Stimulated activated naive CD4-positive, alpha-beta T cell (primary cell): ENCODE results near the gene DHX15.
"Not testable (repeated sequence)": the region's sequence is repeated elsewhere in the genome, so short reads cannot be mapped to it uniquely, and the experiment has no call there.

Experiments used
- DNase-seq, 6 experiments: peaks; one replicate each; lab custom pipeline; 2025; lab: John Stamatoyannopoulos, UW

Gene DHX15

DNA sequence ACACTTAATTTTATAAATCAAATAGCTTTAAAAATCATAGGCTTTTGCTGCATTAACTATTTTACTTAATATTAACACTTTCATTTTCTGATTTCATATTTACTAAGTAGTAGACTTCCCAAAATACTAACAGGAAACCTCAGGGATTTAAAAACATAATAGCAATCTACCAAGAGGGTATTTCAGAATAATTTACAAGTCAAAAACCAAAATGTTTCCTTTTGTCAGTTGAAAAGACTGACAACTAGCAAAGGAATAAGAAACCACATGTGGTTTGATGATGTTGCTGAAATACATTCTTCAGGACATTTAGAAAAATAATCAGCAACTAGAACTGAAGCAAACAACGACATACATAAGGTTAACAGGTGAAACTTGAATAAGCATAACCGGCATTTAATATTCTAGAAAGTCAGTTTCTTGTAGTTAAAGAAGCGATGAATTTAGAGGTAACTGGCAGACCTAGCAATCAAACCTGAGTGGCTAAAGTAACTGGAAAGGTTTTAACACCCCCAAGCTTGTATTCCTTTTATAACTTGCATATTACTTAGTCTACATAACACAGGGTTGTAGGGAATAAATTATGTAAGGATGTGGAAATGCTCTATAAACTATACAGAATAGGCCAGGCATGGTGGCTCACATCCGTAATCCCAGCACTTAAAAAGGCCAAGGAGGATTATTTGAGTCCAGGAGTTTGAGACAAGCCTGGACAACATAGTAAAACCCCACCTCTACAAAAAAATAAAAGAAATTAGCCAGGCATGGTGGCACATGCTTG is 40.0 kb downstream of the DHX15 start:
- no peak for DNase-seq

DNA sequence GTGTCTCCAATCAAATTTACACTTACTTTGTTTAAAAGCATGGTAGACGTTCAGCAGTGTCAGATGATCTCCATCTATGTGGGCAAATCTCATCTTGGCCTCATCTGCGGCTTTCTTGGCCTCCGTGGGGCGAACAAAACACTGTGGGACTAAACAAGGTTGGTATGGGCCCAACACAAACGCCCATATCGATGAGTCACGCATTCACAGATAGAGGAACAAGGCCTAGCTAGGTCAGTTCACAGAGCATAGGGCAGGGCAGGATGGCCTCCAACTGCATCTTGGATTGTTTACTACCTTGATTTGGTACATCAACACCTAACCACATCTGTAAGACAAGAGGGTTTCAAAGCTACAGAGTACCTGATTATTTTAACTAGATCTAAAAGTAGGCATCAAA is 47.3 kb downstream of the DHX15 start:
- no peak for DNase-seq

DNA sequence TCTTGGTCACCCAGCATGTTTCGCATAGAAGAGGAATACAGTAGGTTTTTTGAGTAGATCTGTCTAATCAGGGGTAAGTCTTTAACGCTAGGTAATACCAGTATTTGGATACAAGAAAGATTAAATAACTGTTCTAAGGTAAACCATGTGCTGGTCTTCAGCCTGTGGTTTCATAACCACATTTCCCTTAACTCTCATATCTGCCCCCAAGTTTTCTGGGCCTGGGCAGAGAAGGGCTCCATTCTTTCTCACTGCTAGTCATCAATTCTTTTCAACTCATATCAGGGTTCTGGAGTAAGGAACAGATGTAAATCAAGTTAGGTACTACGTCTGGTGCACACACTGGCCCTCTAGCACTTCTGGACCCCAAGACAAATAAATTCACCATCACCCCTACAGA is 49.0 kb downstream of the DHX15 start:
- no peak for DNase-seq

DNA sequence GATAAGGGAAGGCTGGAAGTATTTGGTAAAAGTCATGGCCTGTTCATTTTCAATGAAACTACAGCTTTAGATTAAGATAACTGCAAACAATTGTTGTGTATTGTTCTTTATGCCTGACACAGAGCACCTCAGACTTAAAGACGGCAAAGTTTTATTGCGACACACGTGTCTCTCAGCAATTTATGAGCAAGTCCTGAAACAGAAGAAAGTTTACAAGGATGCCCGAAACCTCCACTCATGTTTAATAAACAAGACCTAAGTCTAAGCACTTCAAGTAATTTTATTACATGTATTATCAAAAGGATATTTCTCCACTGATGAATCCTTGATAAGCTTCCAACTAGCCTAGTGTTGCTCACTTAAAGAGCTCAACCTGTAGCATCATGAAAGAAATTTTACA is 51.0 kb downstream of the DHX15 start:
- DNase-seq: no peak

DNA sequence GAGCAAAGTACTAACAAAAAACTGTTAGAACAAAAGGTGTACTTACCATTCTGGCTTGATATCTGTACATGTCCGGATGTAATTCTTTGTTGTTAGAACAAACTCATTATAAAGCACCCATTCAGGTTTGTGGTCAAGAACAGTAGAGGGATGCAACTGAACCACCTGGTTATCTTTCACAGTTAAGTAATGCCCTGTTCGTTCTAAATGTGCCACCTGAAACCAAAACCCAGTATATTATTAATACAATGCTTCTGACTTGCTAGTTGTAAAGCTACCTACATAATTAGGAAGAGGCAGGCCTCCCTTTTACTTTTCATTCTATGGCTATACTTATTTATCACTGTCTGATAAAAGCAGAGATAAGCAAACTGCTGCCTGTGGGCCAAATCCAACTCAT is 54.8 kb downstream of the DHX15 start:
- DNase-seq: no peak

DNA sequence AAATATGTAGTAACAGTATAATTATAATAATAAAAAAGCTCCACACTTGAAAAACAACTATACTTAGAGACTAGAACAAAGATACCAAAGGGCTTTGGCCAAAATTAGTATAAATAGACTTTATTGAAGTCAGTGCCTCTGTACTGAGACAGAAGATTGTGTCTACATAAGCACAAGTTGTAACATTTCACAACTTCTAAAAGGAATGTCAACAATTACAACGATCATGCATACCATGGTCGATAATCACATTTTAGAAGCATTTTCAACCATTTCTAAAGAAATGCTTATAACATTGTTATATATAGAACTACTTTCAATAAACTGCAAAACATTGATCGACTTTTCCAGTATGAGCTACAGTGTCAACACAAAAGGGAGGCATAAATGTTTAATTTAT is 57.0 kb downstream of the DHX15 start:
- no peak for DNase-seq

DNA sequence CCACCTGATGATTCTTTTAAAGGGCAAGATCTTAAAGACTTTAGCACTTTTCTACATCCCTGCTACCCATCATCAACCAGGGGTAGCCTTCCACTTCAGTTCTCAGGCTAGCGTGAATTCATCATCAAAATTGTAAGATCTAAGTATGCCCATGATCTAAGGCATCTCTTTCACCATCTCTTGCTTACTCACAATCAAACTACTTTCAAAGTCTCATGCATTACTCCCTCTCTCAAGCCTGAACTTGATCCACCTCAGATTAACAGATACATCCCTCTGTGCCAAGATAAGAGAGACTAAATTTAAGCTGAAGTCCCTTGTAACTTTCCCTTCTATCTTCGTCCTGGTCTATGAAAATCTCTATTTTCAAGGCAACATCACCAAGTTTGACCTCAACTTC is 62.8 kb downstream of the DHX15 start:
- DNase-seq: no peak

DNA sequence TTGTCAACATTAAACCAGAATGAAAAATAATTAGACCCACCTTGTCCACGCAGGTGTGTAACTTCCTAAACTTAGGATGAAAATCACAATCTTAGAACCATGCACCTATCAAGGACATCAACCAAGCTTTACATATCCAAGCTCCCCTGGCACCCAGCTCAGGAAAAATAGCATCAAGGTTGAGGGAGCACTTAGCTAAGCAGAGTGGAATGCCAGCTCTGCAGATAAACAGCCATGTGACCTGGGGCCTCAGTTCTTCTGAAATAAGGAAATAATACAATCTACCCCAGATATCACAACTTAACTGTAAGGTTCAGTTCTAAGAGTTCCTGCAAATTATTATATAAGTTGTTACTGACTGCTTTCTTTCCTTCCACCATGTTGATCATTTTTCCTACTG is 64.7 kb downstream of the DHX15 start:
- no peak for DNase-seq

DNA sequence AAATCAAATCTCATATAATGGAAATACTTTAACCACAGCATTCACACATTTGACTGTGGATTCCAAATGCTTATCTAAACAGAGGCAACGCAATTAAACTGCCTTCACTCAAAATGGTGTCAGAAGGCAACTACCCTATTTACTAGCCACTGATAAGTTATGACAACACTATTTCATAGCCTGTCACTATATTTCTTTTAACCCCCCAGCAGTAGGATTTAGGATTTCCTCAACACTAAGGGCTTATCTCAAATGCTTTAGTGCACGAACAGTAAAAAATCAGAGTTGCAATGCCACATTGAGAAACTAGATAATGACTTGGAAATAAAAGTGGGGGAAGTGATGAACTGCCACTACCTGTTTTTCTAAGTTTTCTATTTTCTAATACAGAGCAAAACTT is 66.7 kb downstream of the DHX15 start:
- DNase-seq: no peak

DNA sequence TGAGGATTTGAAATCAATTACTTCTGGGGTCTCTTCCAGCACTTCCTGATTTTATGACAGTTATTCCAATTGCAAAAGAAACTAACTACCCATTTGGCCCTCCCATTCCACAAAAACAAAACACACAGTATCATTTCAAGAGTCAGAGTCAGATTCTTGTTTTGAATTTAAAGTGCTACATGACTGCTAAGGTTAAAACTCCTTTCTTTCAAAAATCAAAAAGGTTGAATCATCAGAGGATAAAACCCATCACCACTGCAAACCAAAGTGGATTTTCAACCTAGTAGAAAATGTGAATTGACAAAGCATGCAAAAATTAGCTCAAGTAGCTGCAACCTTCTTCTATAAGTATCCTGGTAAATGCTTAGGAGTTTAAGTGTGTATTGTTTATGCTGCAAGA is 67.4 kb downstream of the DHX15 start:
- no peak for DNase-seq

DNA sequence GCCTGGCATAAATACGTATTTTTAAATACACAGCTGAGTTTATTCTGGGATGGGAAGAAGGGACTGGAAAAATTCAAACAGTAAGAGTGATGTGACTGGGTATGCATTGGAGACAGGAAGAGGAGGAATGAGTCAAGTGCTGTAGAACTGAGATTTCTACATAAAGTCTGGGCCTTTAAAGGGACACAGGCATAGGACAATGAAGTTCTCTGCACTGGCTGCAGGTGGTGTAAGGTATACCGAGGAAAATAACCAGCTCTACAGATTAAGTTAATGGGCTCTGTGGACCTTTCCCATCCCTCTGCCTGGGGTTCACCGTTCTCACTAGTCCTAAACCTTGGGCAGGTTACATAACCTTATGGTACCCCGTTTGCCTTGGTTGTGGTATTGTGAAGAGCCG is 68.7 kb downstream of the DHX15 start:
- no peak for DNase-seq

DNA sequence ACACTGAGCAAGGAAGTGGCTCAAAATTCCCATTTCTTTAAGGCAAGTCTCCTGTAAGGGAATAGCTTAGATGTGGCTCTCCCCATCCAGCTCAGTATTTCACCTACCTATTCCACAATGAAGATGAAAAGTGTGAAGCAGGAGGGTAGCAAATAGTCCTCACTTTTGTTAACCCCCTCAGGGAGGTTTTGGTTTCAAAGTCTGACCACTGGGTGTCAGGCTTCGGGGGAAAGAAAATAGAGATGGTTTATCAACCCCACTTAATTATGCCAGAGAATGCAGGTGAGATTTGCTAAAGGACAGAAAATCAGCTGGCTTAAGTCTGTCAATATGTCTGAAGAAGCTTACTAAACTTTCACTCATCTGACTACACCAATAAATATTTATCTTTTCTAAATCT is 69.5 kb downstream of the DHX15 start:
- no peak for DNase-seq

DNA sequence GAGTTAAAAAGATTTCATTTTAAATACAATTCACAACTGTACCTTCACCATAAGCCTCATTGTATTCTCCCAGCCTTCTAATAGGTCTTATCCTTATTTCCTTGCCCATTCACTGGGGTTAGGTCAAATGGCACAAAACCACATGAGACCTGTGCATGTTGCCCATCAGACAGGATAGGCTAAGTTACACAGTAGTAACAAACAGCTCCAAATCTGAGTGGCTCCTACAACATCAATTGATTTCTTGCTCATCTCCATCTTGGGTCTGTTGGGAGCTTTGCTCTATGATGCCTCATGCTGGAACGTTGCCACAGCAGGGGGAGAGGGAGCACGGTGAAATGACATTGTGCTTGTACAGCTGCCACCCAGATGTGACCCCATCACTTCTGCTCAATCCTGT is 70.6 kb downstream of the DHX15 start:
- no peak for DNase-seq

DNA sequence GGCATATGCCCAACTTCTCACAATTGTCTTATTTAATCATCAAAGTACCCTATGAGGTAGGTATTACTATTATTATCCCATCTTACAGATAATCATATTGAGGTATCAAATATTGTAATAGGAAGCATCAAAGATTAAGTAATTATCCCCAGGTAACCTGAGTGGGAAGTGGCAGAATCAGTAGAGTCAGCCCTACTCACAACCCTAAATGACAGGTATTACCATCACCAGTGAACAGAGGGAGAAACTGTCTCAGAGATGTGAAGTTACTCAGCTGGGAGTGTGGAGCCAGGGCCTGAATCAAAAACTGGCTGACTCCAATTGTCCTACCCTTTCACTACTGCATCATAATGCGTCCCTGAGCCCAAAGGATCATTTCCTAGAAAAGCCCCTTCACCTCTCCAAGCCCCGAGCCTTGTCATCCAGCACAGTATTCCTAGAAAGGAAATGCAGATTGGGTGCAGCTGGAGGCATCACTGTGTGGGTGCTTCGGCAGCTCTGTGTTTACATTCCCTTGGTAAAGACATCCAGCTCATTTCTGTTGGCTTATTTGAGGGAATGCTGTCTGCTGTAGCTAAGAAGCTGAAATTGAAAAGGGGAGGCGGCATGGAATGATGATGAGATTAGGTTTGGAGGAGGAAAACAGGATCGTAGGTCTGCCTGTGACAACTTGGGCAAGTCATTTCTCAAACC is 72.8 kb downstream of the DHX15 start:
- DNase-seq: no peak

DNA sequence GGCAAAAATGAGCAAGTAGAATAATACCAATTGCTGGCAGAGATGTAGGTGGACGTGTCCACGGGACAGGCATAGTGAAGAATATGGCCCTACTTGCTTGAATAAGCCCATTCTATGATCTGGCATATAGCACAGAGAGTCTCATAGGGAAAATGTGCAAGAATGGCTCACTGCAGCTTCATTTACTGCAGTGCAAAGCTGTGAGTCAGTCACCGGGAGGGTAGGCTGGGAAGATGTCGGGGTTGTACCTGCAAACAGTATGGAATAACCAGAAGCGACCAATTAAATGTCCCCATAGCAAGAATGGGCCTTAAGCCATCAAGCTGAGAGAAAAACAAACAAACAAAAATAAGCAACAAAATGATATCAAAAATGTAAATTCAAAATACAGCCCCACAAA is 74.3 kb downstream of the DHX15 start:
- no peak for DNase-seq

DNA sequence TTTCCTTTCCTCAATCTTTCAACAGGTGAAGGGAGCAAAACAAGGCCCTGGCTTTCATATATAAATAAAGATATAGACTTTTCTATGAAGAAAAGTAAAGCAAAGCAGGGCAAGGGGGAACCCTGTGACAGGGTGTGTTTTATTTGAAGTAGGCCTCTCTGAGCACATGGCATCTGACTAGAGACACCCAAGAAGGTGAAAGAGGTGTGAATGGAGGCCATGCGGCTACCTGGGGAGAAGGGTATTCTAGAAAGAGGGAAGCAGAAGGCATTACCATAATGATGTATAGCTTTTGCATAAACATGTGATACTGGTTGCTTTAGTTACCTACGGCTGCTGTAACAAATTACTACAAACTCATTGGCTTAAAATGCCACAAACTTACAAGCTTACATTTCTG is 75.8 kb downstream of the DHX15 start:
- no peak for DNase-seq

DNA sequence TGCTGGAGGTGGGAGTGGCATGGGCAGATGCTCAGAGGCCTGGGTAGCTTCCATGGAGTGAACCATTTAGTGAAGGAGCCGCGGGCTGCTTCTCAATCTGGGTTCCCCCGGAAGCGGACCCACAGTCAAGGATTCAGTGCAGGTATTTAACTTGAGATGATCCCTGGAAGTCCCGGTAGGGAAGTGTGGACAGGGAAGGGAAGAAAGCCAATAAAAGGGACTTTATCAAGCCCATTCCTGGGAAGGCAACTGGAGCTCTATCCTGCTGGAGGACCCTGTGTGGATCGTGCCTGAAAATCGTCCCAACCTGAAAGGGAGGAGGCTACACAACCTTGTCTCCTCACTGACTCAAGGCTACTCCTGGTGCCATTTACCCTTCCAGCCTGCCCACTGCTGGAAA is 76.9 kb downstream of the DHX15 start:
- DNase-seq: no peak

DNA sequence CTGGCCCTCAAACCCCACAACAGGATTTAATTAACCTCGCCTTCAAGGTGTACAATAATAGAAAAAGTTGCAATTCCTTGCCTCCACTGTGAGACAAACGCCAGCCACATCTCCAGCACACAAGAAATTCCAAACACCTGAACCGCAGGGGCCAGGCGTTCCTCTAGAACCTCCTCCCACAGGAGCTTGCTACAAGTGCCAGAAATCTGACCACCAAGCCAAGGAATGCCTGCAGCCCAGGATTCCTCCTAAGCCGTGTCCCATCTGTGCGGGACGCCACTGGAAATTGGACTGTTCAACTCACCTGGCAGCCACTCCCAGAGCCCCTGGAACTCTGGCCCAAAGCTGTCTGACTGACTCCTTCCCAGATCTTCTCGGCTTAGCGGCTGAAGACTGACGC is 81.3 kb downstream of the DHX15 start:
- DNase-seq: not testable (repeated sequence)

DNA sequence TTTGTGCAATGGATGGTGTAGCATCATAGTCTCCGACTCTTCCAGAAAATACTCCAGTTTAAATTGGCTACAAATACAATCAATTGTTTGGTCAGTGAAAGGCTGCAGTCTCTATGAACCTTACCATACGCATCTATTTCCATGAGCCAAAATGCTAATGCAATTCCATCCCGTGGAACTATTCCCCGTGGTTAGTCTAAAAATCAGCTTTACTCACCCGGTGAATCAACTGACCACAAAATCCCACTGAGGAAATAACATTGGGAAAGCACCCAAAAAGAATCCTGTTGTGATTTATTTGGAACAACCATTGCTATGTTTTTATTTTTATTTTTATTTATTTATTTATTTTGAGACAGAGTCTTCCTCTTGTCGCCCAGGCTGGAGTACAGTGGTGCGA is 87.1 kb downstream of the DHX15 start:
- no peak for DNase-seq

DNA sequence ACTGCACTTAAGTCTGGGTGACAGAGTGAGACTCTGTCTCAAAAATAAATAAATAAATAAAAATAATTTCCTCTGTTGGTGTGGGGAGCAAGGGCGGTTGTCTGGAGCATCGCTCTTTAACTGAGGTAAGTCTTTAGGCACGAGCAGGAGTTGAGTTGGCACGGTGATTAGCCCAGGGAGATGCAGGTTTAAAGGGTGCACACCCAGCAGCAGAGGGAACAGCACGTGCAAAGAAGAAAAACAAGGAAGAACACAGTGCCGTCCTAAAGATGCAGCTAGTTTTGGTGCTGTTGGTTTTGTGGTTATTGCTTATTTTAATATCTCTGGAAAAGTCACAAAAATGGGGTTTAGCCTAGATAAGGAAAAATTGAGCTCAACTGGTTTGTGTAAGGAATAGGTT is 87.8 kb downstream of the DHX15 start:
- no peak for DNase-seq

DNA sequence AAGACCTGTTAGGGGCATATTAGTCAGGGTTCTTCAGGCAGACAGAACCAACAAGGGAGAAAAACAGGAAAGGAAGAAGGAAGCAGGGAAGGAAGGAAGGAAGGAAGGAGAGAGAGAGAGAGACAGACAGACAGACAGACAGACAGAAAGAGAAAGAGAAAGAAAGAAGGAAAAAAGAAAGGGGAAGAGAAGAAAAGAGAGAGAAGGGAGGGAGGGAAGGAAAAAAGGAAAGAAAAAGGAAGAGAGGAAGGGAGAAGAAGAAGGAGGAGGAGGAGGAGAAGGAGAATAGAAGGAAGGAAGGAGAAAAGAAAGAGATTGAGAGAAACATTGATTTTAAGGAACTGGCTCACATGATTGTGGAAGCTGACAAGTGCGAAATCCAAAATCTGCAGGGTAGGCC is 89.0 kb downstream of the DHX15 start:
- no peak for DNase-seq

DNA sequence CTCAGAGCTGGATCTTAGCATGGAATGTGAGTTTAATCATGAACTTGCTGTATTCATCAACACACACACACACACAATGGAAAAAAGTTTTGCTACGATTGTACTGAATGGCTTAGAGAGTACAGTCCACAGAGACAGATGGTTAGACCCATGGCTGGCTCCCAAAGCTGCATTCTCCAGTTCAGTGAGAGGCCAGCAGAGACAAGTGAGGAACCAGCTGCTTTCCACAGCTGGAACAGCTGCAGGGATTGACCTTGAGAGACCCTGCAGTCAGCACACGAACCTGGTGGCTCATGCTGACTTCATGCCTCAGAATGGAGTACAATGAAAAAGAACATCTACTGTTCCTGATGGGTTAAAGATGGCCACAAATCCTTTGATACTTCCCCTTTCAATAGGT is 94.5 kb downstream of the DHX15 start:
- DNase-seq: no peak

DNA sequence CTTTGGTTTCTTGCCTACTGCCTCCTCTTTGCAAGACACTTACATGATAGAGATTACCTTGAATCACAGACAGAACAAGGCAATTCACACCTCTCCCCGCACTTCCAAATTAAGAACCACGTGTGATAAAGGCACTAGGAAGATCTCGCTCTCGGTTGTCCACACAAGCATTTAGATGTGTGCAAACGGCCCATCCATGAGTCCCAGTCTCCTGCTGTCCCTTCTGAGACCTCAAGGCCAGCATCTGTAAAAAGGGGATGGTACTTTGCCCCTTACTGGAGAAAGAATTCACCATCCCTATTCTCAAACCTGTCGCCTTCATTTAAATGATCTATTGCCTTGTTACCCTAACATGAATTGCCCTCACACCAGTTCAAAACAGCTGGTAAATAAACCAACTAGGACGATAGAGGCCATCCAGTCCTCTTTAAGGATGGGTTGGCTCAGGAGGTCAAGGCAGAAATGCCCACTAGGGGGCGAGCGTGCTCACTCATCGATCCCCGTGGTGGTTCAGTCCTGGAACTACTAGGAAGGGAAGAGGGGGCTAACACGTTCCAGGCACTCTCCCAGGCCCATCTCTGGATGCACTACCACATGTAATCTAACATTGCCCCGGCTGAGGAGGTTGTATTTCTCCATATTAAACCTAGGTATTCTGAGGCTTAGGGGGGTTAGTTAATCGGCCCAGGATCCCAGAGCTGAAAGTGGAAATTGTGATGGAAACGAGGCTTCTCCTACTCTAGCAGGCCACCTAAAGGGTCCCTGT is 95.8 kb downstream of the DHX15 start:
- peak in 4 of 6 experiments; percentile 10 to 23 (median 11) for DNase-seq
